HTR-8/SVneo (cell line): ENCODE data around the gene TTC39A.
"Not testable (repeated sequence)": the region's sequence is repeated elsewhere in the genome, so short reads cannot be mapped to it uniquely, and the experiment has no call there.

Experiments
- DNase-seq: peaks from one replicate; pipeline ENCODE4 v3.0.0; 2011; ENCODE audit warnings: low spot score, mixed read lengths; ENCODE audit not compliant: insufficient read length
- FAIRE-seq: peaks from 2 replicates; lab custom pipeline; 2011; peaks lifted over from hg19 to GRCh38; lab: Jason Lieb, UNC

Gene TTC39A

DNA sequence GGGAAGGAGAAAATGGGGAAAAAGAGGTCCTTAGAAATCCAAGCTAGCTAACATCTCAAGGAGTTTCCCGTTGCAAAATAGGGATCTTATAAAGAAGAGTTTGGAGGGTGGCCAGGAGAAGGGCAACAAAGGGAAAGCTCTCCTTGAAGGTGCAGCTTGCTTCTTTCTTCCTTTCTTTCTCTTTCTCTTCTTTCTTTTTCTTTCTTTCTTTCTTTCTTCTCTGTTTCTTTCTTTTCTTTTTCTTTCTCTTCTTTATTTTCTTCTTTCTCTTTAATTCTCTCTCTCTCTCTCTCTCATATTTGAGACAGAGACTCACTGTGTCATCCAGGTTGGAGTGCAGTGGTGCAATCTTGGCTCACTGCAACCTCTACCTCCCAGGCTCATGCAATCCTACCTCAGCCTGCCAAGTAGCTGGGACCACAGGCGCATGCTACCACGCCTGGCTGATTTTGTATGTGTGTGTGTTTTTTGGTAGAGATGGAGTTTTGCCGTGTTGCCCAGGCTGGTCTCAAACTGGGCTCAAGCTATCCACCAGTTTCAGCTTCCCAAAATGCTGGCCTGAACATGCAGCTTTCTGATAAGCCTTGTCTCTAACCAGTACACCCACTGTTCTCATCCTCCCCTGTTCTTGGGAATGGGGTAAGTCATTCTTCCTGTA is 49.9 kb downstream of the TTC39A start:
- FAIRE-seq (no peak), DNase-seq (no peak)

DNA sequence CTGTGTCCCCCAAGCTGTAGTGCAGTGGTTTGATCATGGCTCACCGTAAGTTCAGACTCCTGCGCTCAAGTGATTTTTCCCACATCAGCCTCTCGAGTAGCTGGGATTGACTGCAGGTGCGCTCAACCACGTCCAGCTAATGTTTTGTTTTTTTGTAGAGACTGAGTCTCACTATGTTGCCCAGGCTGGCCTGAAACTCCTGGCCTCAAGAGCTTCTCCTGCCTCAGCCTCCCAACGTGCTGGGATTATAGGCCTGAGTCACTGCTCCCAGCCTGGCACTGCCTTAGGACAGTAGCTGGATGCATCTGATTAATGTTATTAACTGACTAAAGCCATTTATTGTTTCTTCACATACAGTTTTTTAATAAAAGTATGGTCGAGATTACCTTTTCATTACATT is 54.1 kb downstream of the TTC39A start:
- FAIRE-seq (no peak), DNase-seq (no peak)

DNA sequence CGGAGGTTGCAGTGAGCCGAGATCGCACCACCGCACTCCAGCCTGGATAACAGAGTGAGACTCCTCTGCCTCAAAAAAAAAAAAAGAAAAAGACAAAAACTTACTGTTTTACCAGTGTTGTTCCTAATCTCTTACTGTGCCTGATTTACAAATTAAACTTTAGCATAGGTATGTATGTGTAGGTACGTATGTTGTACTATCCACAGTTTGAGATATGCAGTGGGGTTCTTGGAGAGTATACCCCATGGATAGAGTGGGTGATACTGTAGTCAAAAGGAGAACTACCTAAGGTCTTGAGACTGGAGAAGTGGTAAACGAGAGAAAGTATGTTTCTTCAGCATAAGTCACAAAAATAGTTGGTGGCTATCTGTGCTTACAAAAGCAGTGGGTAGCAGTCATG is 55.7 kb downstream of the TTC39A start:
- no peak for FAIRE-seq
- DNase-seq, result no peak

DNA sequence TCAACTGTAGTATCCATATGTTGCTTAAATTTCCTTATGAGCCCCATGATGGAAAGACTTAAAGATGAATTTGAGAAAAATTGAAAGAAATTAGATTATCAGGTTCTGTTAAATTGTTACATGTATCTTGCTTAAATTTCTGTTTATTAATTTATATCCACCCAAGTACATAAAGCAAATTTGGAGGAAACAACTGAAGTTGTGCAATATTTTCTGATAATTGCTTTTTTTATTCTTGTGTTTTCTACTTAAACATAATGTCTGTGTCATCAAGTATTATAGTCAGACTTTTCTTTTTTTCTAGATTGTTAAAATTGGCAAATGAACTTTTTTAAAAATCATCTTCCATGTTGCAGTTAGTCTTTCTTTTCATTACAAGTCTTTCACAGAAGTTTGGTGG is 57.4 kb downstream of the TTC39A start:
- DNase-seq (no peak), FAIRE-seq (no peak)

DNA sequence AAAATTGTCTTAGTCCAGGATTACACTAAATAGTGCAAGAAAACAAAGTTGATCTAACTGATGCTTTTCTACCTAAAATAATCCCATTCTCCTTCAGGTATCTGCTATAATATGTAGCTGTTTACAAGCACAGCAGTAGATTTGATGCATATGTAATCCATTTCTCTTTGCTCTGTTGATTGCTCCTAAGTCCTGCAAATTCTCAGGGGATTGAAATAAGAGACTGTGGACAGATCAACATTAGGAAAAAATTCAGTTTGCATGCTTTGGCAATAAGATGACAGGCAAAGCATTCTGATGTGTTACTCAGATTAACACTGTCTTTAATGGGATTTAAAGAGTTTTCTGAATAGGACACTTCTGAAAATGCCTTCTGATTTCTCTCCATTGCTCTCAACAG is 59.6 kb downstream of the TTC39A start:
- DNase-seq (no peak), FAIRE-seq (no peak)

DNA sequence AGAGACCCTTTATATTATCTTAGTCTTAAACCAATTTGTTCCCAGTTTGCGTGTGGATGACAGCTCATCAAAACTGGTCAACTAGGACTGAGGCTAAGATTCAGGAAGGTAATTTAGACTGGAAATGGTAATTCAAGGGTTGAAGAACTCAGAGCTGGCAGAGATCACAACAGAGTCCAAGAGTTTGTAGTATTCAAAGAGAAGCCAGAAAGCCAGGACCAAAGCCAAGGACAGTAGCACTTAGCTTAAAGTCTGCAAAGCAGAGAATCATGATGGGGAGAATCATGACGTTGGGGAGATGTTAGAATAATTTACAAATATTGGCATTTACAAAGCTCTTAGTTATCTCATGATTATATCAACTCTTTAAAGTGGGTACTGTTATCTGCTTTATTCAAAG is 61.7 kb downstream of the TTC39A start:
- FAIRE-seq (no peak), DNase-seq (no peak)

DNA sequence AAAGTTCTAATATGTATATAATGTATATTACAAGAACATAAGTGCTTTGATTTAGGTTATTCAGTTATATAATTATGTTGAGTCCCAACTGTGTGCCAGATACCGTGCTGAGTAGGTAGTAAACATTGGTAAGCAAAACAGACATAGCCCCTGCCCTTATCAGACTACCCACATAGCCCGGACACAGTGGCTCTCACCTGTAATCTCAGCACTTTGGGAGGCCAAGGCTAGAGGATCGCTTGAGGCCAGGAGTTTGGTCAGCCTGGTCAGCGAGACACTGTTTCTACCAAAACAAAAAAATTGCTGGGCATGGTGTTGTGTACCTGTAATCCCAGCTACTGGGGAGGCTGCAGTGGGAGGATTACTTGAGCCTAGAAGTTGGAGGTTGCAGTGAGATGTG is 63.6 kb downstream of the TTC39A start:
- FAIRE-seq (no peak), DNase-seq (no peak)

DNA sequence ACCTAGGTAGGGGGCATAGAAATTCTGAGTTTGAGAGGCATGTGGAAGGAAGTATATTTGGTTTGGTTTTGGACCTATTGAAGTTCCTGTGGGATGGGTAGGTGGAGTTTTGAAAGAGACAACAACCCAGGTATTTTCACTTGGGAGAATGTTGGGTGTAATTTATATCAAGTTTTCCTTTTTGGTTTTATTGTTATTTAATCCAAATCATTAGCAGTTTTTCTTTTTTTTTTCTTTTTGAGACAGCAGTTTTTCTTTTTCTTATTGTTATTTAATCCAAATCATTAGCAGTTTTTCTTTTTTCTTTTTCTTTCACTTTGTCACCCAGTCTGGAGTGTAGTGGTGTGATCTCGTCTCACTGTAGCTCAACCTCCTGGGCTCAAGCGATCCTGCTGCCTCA is 64.2 kb downstream of the TTC39A start:
- no peak for FAIRE-seq
- no peak for DNase-seq

DNA sequence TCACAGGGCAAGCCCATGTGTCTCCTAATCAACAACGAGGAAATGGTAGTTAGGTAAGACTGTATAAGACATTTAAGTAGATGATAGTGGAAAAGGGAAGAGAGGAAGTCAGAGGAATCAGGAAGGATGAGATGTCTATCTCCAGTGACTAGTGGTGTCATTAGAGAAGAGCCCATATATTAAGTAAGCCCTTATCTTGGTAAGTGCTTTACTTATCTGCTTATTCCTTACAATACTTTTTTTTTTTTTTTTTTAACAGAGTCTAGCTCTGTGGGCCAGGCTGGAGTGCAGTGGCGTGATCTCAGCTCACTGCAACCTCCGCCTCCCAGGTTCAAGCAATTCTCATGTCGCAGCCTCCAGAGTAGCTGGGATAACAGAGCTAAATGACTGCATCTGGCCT is 64.7 kb downstream of the TTC39A start:
- FAIRE-seq, result no peak
- no peak for DNase-seq

DNA sequence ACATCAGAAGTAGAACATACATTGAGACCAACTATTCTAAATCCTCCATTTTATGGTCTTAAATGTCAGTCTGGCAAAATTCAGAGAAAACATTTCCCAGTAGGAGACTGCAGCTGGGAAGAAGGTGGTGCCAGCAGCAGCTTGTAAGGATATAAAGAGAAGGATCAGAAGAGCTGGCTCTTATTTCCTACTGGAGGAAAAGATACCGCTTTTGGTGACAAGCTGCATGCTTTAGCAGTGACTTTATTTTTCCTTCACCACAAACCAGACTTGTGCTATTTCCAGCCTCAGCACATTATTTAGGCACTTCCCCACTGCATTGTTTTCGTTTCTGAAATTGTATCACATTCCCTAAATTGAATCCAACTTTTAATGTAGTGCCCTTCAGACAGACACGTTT is 65.9 kb downstream of the TTC39A start:
- FAIRE-seq (no peak), DNase-seq (peak; percentile 62)

DNA sequence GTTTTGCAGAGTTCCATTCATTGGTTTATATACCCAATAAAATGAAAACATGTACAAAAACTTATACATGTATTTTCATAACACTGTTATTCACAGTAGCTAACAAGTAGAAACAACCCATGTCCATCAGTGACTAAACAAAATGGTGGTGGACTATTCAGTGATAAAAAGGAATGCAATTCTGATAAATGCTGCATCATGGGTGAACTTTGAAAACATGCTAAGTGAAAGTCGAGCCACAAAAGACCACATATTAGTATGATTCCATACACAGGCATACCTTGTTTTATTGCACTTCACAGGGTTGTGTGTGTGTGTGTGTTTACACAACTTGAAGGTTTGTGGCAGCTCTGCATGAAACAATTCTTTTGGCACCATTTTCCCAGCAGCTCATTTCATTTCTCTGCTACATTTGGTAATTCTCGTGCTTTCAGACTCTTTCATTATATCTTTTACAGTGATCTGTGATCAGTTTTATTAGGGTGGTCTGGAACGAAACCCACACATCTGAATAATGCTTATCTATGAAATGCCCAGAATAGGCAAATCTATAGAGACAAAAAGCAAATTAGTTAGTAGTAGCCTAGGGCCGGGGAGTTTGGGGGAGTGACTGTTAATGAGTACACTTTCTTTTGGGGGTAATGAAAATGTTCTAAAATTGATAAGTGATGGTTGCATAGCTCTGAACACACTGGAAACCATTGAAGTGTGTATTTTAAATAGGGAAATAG is 67.0 kb downstream of the TTC39A start:
- DNase-seq (no peak), FAIRE-seq (no peak)

DNA sequence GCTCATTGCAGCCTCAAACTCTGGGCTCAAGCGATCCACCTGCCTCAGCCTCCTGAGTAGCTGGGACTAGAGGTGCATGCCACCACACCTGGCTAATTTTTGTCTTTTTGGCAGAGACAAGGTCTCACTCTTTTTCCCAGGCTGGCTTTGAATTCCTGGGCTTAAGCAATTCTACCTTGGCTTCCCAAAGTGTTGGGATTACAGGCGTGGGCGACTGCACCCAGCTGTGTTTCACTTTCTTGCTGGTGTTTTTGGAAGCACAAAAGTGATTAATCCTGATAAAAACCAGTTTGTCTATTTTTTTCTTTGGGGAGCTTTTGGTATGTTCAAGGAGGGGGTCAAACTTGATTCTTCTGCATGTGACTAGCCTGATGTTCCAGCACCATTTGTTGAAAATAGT is 75.0 kb downstream of the TTC39A start:
- DNase-seq (no peak), FAIRE-seq (no peak)

DNA sequence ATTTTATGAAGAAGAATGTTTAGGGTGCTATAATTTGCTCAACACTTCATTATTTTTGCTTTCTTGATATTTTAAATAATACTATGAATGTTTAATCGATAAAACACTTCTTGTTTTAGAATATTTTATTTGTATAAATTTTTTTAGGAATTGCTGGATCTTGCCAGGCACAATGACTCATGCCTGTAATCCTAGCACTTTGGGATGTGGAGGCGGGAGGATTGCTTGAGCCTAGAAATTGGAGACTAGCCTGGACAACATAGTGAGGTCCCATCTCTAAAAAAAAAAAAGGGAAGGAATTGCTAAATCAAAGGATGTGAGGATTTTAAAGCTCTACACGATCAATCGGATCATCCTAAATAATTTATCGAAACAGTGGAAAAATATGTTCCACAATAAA is 76.7 kb downstream of the TTC39A start:
- no peak for DNase-seq
- no peak for FAIRE-seq

DNA sequence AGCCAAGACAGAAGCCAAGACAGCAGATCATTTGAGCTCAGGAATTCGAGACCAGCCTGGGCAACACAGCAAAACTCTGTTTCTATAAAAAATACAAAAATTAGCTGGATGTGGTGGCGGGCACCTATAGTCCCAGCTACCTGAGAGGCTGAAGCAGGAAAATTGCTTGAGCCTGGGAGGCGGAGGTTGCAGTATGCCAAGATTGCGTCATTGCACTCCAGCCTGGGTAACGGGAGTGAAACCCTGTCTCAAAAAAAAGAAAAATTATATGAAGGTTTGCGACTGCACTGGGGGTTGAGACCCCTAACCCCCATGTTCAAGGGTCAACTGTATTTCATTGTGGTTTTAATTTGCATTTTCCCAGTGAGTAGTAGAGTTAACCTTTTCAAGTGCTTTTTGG is 78.0 kb downstream of the TTC39A start:
- DNase-seq (no peak), FAIRE-seq (no peak)

DNA sequence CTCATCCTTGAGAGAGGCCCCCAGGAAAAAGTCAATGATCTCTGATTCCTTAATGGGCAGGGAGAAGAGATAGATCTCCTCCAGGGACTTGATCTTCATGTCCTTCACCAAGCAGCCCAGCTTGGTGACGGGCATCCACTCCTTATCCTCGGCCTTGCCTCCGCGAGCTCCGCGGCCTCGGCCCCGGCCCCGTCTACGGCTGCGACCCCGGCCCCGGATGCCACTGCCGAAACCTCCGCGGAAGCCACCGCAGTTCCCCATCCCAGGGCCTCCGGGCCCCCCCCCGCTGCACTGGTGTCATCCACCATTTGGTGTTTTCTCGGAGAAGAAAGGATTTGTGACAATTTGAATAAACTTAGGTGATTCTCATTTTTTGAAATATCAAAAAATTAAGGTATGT is 79.2 kb downstream of the TTC39A start:
- DNase-seq, FAIRE-seq: not testable (repeated sequence)

DNA sequence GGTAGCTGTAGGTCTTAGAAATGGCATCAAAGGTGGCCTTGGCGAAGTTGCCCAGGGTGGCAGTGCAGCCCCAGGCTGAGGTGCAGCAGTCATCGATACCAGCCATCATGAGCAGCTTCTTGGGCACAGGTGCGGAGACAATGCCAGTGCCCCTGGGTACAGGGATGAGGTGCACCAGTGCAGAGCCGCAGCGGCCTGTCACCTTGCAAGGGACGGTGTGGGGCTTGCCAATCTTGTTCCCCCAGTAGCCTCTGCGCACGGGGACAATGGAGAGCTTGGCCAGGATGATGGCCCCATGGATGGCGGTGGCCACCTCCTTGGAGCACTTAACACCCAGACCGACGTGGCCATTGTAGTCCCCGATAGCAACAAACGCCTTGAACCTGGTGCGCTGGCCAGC is 79.6 kb downstream of the TTC39A start:
- DNase-seq, FAIRE-seq: not testable (repeated sequence)

DNA sequence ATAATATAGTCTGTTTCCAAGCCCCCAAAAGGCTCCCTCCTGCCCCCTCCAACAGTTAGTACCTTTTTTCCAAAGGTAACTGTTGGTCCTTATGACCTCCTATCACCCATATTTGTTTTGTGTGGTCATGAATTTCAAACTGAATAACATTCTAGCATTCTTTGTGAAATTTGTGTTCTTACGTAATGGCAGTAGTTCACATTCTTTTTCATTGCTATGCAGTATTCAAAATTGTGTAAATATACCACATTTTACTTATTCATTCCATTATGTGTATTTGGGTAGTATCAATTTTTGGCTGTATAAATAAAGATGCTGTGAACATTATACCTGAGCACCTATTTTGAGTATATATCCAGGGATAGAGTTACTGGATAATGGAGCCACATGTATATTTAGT is 80.9 kb downstream of the TTC39A start:
- no peak for DNase-seq
- FAIRE-seq, result no peak

DNA sequence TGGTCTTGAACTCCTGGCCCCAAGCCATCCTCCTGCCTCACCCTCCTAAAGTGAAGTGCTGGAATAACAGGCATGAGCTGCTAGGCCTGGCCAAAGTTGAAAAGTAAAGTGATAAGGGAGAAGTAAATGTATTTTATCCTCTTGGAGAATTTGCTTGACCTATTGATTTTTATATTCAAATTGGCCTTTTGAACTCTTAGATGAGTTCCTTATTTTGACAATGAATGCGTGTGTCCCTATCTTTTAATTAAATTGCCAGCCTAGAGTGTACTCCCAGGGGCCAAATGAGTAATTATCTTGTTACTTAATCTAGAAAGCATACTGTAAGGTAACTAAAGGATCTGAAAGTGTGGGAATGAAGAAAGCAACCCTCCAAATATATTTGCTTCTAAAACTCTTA is 82.9 kb downstream of the TTC39A start:
- DNase-seq, result no peak
- FAIRE-seq, result no peak

DNA sequence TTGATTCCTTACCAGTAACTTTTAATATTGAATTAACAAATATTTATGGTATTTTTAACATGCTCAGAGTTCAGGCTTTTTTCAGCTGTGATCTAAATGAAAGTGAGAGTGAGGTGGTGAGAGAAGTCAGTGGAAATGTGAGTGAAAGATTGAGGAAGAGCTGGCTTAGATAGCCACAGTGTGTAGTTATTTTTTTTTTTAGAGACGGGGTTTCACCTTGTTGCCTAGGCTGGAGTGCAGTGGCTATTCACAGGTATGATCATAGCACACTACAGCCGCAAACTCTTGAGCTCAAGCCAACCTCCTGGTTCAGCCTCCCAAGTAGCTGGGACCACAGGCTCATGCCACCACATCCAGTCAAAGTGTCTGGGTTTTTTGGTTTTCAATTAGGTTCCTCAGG is 83.3 kb downstream of the TTC39A start:
- FAIRE-seq (no peak), DNase-seq (no peak)

DNA sequence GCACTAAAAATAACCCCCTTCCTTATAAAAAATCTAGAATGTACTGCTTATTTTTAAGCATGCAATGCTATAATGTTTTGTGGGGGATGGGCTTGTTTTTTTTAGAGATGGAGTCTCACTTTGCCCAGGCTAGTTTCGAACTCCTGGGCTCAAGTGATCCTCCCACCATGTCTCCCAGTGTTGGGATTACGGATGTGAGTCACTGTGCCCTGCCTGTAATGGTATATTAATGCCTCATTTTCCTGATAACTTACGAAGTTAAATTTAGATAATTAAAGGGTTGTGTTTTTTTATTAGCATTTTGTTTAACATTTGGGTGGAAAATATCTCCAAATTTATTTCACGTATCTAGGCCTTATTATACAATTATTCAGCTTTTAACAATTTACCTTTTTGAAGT is 87.8 kb downstream of the TTC39A start:
- DNase-seq (no peak), FAIRE-seq (no peak)

DNA sequence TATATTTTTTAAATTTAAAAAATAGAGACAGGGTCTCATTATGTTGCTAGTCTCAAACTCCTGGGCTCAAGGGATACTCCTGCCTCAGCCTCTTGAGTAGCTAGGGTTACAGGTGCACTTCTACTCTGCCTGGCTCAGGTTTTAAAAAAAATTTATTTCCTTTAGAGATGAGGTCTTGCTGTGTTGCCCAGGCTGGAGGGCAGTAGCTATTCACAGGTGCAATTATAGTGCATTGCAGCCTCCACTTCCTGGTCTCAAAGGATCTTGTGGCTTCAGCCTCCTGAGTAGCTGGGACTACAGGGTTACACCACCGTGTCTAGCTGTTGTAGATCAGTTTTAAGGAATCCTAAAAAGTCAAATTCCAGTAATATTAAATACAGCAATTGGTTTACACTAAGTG is 89.2 kb downstream of the TTC39A start:
- FAIRE-seq (no peak), DNase-seq (no peak)

DNA sequence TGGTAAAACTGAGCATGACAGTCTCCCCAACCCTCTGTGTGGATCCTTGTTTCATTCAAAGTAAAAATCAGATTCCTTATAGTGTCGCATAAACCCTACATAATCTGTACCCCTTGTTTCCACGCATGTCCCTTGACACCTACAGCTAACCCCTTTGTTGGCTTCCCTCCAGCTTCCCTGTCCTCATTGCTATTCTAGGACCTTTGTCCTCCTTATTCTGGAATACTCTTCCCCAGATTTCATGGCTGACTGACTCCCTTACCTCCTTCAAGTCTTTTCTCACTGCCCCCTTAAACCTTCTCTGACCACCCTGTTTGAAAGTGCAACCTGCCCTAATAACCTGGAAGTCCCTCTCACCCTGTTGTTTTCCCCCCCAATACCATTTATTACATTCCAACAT is 90.3 kb downstream of the TTC39A start:
- DNase-seq (no peak), FAIRE-seq (no peak)
